ENCODE results near the gene IER5L.
"Not testable (repeated sequence)": the region's sequence is repeated elsewhere in the genome, so short reads cannot be mapped to it uniquely, and the experiment has no call there.

IER5L gene

GRCh38 chr9:129189971-129190370 lies 11.9 kb upstream of the IER5L start:
- peaks cover 24% of the 10 kb centered on the region for H3K27me3 ChIP-seq (ENCODE audit: insufficient read depth, low read length)
- not testable (repeated sequence) for H3K4me1 ChIP-seq (ENCODE audit: insufficient read depth, low read length); H3K9ac ChIP-seq (ENCODE audit: low read depth, low read length); H3K36me3 ChIP-seq (ENCODE audit: insufficient read depth, low read depth, low read length); H3K9me3 ChIP-seq (ENCODE audit: insufficient read depth, low read depth, low read length); H3K27ac ChIP-seq (ENCODE audit: low read length); H3K4me3 ChIP-seq (ENCODE audit: low read length)

GRCh38 chr9:129187042-129187441 lies 9.0 kb upstream of the IER5L start:
- H3K36me3 ChIP-seq (ENCODE audit: insufficient read depth, low read depth, low read length), result no peaks in the 10 kb centered on the region
- peaks cover 4% of the 10 kb centered on the region; the same call in 1 of the 2 replicates for H3K9me3 ChIP-seq (ENCODE audit: insufficient read depth, low read depth, low read length)
- no peaks in the 10 kb centered on the region; the same call in 1 of the 2 replicates for H3K4me1 ChIP-seq (ENCODE audit: insufficient read depth, low read length)
- no peak overlapping the region for H3K4me3 ChIP-seq (ENCODE audit: low read length)
- no peak overlapping the region for H3K27ac ChIP-seq (ENCODE audit: low read length)
- H3K9ac ChIP-seq (ENCODE audit: low read depth, low read length), result no peak overlapping the region
- H3K27me3 ChIP-seq (ENCODE audit: insufficient read depth, low read length), result peaks cover 35% of the 10 kb centered on the region

GRCh38 chr9:129185991-129186390 lies 7.9 kb upstream of the IER5L start:
- peaks cover 4% of the 10 kb centered on the region; the same call in 1 of the 2 replicates for H3K9me3 ChIP-seq (ENCODE audit: insufficient read depth, low read depth, low read length)
- H3K4me1 ChIP-seq (ENCODE audit: insufficient read depth, low read length), result no peaks in the 10 kb centered on the region; the same call in 1 of the 2 replicates
- H3K27ac ChIP-seq (ENCODE audit: low read length), result no peak overlapping the region
- H3K27me3 ChIP-seq (ENCODE audit: insufficient read depth, low read length), result peaks cover 46% of the 10 kb centered on the region
- no peak overlapping the region for H3K9ac ChIP-seq (ENCODE audit: low read depth, low read length)
- H3K4me3 ChIP-seq (ENCODE audit: low read length), result no peak overlapping the region
- no peaks in the 10 kb centered on the region for H3K36me3 ChIP-seq (ENCODE audit: insufficient read depth, low read depth, low read length)

GRCh38 chr9:129185402-129185801 lies 7.3 kb upstream of the IER5L start:
- H3K36me3 ChIP-seq (ENCODE audit: insufficient read depth, low read depth, low read length), result no peaks in the 10 kb centered on the region
- H3K9ac ChIP-seq (ENCODE audit: low read depth, low read length), result no peak overlapping the region
- peaks cover 51% of the 10 kb centered on the region for H3K27me3 ChIP-seq (ENCODE audit: insufficient read depth, low read length)
- H3K9me3 ChIP-seq (ENCODE audit: insufficient read depth, low read depth, low read length), result peaks cover 4% of the 10 kb centered on the region; the same call in 1 of the 2 replicates
- H3K4me3 ChIP-seq (ENCODE audit: low read length), result no peak overlapping the region
- H3K27ac ChIP-seq (ENCODE audit: low read length), result no peak overlapping the region
- no peaks in the 10 kb centered on the region; the same call in 1 of the 2 replicates for H3K4me1 ChIP-seq (ENCODE audit: insufficient read depth, low read length)

DNA sequence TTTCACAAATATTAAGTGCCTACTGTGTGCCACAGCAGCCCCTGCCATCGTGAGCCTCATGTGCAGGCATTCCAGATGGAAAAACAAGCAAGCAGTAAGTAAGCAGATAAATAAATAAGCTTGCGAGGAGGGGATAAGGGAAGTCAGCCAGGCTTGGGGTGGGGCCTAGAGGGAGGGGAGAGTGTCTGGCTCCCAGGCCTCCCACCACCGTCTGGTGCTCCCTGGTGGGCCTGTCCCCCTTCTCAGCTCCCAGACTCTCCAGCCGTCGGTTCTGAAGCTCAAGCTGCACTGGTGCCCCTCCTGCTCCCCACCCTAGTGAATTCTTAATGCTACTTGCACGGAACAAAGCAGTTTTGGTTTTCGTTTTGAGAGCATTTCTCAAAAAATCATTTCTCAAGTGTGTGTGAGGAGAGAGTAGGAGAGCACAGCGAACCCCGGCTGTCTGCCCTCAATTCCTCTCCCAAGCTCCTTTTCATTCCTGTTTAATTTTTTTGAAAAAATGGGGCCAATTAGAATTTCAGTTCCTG lies 6.6 kb upstream of the IER5L start:
- H3K9me3 ChIP-seq (ENCODE audit: insufficient read depth, low read depth, low read length), result peaks cover 4% of the 10 kb centered on the region; the same call in 1 of the 2 replicates
- no peaks in the 10 kb centered on the region; the same call in 1 of the 2 replicates for H3K4me1 ChIP-seq (ENCODE audit: insufficient read depth, low read length)
- H3K27me3 ChIP-seq (ENCODE audit: insufficient read depth, low read length), result peaks cover 59% of the 10 kb centered on the region
- no peak overlapping the region for H3K4me3 ChIP-seq (ENCODE audit: low read length)
- H3K27ac ChIP-seq (ENCODE audit: low read length), result no peak overlapping the region
- H3K36me3 ChIP-seq (ENCODE audit: insufficient read depth, low read depth, low read length), result no peaks in the 10 kb centered on the region
- H3K9ac ChIP-seq (ENCODE audit: low read depth, low read length), result no peak overlapping the region

DNA sequence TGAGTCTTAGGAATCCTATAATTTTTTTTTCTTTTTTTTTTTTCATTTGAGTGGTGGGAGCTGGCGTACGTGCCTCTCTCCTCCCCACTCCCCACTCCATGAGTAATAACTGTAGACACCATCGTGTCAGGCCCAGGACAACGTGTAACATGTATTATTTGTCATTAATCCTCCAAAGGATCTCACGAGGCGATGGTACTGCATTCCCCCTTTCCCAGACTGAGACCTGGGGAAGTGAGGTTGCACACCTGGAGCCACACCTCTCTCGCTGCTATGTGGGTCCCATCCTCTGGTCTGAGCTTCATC lies 6.1 kb upstream of the IER5L start:
- H3K4me1 ChIP-seq (ENCODE audit: insufficient read depth, low read length), result no peaks in the 10 kb centered on the region; the same call in 1 of the 2 replicates
- no peak overlapping the region for H3K9ac ChIP-seq (ENCODE audit: low read depth, low read length)

GRCh38 chr9:129183495-129184218 lies 5.6 kb upstream of the IER5L start:
- no peak overlapping the region for H3K27ac ChIP-seq (ENCODE audit: low read length)
- H3K9me3 ChIP-seq (ENCODE audit: insufficient read depth, low read depth, low read length), result peaks cover 4% of the 10 kb centered on the region; the same call in 1 of the 2 replicates
- H3K27me3 ChIP-seq (ENCODE audit: insufficient read depth, low read length), result peaks cover 69% of the 10 kb centered on the region
- H3K4me3 ChIP-seq (ENCODE audit: low read length), result no peak overlapping the region
- no peak overlapping the region for H3K9ac ChIP-seq (ENCODE audit: low read depth, low read length)
- H3K4me1 ChIP-seq (ENCODE audit: insufficient read depth, low read length), result no peaks in the 10 kb centered on the region; the same call in 1 of the 2 replicates
- H3K36me3 ChIP-seq (ENCODE audit: insufficient read depth, low read depth, low read length), result no peaks in the 10 kb centered on the region

More for the DNA sequence above, 6.1 kb upstream of the IER5L start:
- Histone ChIP-seq H3K9me3 (ENCODE audit: insufficient read depth, low read depth, low read length) (peaks cover 4% of the 10 kb centered on the region; the same call in 1 of the 2 replicates), H3K4me3 (ENCODE audit: low read length) (no peak overlapping the region), H3K27me3 (ENCODE audit: insufficient read depth, low read length) (peaks cover 64% of the 10 kb centered on the region), H3K36me3 (ENCODE audit: insufficient read depth, low read depth, low read length) (no peaks in the 10 kb centered on the region), H3K27ac (ENCODE audit: low read length) (no peak overlapping the region)

DNA sequence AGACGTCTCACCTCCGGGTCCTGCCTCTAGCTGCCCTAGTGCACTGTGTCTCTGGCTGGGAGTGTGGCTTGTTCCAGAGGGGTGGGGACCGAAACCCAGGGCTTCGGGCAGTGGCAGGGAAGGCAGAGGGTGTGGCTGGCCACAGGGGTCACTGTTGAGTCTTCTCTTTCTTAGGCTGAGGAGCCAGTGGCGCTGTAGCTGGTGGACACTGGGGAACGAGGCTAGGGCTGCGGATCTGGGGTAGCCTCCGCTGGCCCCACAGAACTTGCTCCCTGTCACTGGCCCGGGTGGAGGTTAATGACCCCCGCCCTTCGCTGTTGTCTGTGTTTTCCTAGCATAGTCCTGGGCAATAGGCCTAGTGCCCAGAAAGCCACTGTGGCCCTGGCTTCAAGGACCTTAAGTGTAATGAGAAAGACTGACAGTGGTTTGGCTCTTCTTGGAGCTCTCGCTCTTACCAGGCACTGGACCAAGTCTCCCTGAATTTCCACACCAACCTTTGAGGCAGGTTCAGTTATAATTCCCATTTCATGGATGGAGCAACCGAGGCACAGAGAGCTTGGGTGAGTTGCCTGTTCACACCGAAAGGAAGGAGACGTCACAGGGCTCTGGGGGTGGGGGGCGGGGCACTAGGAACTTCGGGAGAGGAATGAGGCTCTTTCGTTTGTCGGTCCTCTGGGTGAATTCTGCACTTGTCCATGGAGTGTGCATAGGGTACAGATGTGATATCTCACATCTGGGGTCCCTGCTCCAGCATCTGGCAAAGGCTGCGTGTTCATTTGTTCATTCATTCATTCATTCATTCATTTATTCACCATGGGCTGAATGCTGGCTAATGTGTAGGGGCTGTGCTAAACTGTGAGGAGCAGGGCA lies 4.8 kb upstream of the IER5L start:
- peaks cover 4% of the 10 kb centered on the region; the same call in 1 of the 2 replicates for H3K9me3 ChIP-seq (ENCODE audit: insufficient read depth, low read depth, low read length)
- H3K27ac ChIP-seq (ENCODE audit: low read length), result no peak overlapping the region
- peaks cover 74% of the 10 kb centered on the region for H3K27me3 ChIP-seq (ENCODE audit: insufficient read depth, low read length)
- no peak overlapping the region for H3K9ac ChIP-seq (ENCODE audit: low read depth, low read length)
- H3K4me1 ChIP-seq (ENCODE audit: insufficient read depth, low read length), result no peaks in the 10 kb centered on the region; the same call in 1 of the 2 replicates
- no peaks in the 10 kb centered on the region for H3K36me3 ChIP-seq (ENCODE audit: insufficient read depth, low read depth, low read length)
- no peak overlapping the region for H3K4me3 ChIP-seq (ENCODE audit: low read length)

DNA sequence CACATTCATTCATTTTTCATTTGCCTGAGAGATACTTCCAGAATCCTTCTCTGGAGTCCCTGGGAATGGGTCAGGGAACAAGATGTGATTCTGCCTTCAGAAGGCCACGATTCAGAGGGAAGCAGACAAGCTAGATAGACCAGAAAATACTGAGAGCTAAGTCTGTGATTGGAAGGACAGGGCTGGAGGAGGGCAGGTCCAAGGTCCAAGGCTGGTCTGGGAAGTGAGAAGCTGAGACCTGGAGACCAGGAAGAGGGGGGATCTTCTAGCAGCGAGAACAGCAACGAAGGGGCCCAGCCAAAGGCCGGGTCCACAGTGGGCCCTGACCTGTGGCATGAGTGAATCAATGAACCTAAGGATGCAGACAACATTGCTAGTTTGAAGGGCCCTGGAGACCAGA lies 4.1 kb upstream of the IER5L start:
- H3K4me1 ChIP-seq (ENCODE audit: insufficient read depth, low read length), result no peaks in the 10 kb centered on the region; the same call in 1 of the 2 replicates
- H3K36me3 ChIP-seq (ENCODE audit: insufficient read depth, low read depth, low read length), result no peaks in the 10 kb centered on the region
- no peak overlapping the region for H3K4me3 ChIP-seq (ENCODE audit: low read length)
- H3K27ac ChIP-seq (ENCODE audit: low read length), result no peak overlapping the region
- peaks cover 2% of the 10 kb centered on the region; the same call in 1 of the 2 replicates for H3K9me3 ChIP-seq (ENCODE audit: insufficient read depth, low read depth, low read length)
- H3K9ac ChIP-seq (ENCODE audit: low read depth, low read length), result no peak overlapping the region
- peaks cover 79% of the 10 kb centered on the region for H3K27me3 ChIP-seq (ENCODE audit: insufficient read depth, low read length)

DNA sequence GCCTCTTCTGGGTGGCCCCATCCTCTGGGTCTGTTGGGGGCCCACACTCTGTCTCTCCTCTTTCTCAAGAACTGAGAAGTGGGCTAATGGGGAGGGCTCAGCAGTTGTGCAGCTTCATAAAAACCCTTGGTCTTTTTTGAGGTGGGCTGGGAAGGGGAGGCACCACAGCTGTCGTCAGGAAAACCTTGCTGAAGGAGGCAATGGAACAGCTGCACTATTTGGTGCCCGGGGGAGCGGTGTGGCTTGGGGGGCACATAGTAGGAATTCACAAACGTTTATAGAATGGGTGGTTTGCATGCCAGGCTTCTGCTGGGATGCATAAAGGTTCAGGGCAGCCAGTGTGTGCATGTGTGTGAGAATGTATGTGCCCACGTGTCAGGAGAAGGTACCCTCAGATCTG lies 3.2 kb upstream of the IER5L start:
- H3K4me3 ChIP-seq (ENCODE audit: low read length), result no peak overlapping the region
- no peaks in the 10 kb centered on the region; the same call in 1 of the 2 replicates for H3K4me1 ChIP-seq (ENCODE audit: insufficient read depth, low read length)
- H3K9ac ChIP-seq (ENCODE audit: low read depth, low read length), result no peak overlapping the region
- H3K27me3 ChIP-seq (ENCODE audit: insufficient read depth, low read length), result peaks cover 87% of the 10 kb centered on the region
- H3K27ac ChIP-seq (ENCODE audit: low read length), result no peak overlapping the region
- no peaks in the 10 kb centered on the region for H3K9me3 ChIP-seq (ENCODE audit: insufficient read depth, low read depth, low read length)
- no peaks in the 10 kb centered on the region for H3K36me3 ChIP-seq (ENCODE audit: insufficient read depth, low read depth, low read length)

DNA sequence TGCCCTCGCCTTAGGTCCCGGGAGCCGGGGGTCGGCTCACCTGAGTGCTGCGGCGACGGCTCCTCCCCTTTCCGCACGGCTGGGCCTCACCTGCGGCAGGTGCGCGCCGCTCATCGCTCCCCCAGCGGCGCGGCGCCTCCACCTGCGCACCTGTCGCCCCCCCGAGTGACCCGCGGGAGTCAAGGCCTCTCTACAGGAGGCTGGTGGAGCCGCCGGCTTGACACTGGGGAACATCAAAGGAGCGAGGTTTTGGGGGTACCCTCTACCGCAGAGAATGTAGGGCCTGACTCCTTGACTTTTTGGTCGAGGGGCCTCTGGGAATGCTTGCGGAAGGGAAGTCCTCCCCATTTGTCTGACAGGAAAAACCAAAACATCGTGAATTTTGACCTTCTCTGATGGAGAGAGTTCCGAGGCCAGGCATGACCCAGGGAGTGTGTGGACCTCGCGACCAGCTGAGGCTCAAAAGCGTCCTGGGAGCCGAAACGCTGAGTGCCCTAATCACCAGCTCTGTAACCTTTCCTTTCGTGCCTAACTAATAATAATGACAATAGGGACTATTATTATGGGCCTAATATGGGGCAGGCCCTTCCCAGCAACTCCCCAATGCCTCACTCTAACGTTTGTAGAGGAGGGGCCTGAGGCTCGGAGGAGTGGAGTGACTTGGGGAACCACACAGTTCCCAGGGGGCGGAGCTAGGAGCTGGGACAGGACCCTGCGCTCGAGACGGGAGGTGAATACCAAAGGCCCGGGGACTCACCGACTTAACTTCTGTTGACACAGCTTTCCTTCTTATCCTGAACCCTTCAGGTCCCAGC lies 714 bp upstream of the IER5L start:
- no peaks in the 10 kb centered on the region for H3K36me3 ChIP-seq (ENCODE audit: insufficient read depth, low read depth, low read length)
- peak overlapping the region; percentile 50; the same call in 1 of the 2 replicates for H3K4me3 ChIP-seq (ENCODE audit: low read length)
- no peak overlapping the region for H3K9ac ChIP-seq (ENCODE audit: low read depth, low read length)
- no peak overlapping the region for H3K27ac ChIP-seq (ENCODE audit: low read length)
- no peaks in the 10 kb centered on the region for H3K9me3 ChIP-seq (ENCODE audit: insufficient read depth, low read depth, low read length)
- peaks cover 94% of the 10 kb centered on the region for H3K27me3 ChIP-seq (ENCODE audit: insufficient read depth, low read length)
- H3K4me1 ChIP-seq (ENCODE audit: insufficient read depth, low read length), result peaks cover 2% of the 10 kb centered on the region; the same call in 1 of the 2 replicates

Data from iPS-20b (cell line).